Fibroblast of skin of right quadriceps (primary cell): ENCODE results near the gene BICC1.
"Not testable (repeated sequence)": the region's sequence is repeated elsewhere in the genome, so short reads cannot be mapped to it uniquely, and the experiment has no call there.

Experiments used
- DNase-seq: peaks from one replicate; pipeline ENCODE4 v3.0.0-alpha.2; 2013

Gene BICC1

DNA sequence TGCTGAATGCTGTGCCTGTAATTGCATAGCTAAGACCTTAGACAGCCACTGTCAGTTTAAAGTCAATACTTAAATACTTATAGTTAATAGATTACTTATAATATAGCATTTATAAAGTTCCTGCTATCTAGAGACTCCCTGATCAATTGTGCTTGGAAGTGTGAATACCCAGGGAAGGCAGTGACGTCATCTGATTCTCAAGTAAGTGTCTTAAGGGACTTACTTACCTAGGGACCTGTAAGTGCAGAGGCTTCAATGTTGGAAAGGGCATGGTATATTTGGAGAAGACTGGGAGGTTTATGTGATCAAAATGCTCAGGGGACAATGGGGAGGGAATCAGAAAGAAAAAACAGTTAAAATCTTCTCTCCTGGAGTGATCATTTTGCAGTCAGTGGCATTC lies 55.0 kb downstream of the BICC1 start:
- no peak for DNase-seq

DNA sequence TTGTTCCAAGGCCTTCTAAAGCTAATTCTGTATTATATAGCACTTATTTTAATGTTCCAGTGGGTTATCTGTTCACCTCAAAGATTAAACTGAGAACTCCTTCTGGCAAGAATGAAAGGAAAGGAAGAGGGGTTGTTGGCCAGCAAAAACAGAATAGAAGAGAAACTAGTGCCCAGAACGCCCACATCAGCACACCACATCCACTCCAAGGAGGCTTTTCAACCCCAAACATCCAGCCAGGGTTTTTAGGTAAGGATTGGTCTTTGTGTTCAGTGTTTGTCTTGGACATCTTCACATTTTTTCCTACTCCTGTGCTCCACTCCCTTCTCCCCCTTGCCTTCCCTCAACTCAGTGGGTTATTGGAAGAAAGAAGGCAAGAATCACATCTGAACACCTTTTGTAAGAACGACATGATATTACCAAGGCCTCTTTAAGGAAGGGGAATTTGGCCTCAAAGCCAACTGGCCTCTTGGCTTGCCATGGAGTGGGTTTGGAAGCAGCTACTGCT lies 55.8 kb downstream of the BICC1 start:
- no peak for DNase-seq

DNA sequence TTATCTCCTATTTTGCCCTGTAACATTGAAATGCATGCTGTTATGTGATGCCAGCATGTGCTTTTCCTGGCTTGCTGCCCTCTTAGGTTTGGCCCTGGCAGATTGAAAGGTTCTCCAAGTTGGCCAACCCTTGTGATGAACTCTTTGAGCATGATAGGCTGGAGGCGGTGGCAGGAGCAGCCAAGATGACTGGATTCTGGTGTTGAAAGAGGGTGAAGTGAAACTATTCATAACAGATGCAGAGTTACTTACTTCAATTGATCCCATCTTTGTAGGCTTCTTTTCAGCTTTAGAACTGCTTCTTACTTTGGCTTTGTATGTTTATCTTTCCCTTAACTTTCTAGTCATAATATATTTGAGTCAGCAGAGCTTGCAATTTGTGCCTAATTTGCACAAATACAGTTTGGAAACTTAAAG lies 57.6 kb downstream of the BICC1 start:
- peak; percentile 51 for DNase-seq

DNA sequence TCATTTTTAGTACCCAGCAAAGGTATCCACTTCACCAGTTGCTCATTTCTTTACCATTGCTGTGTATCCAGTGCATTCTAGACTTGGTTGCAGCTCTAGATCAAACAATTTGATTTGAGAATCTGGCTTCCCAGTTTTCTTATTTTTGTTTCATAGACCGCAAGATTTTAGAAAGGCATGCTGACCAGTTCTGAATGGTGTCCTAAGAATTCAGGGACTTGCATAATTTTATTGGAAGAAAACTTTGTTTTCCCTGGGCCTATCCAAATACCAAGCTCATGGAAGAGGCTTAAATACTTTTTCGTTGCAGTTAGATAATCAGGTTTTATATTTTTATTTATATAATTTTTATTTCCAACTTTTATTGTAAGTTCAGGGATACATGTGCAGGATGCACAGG lies 58.3 kb downstream of the BICC1 start:
- no peak for DNase-seq

DNA sequence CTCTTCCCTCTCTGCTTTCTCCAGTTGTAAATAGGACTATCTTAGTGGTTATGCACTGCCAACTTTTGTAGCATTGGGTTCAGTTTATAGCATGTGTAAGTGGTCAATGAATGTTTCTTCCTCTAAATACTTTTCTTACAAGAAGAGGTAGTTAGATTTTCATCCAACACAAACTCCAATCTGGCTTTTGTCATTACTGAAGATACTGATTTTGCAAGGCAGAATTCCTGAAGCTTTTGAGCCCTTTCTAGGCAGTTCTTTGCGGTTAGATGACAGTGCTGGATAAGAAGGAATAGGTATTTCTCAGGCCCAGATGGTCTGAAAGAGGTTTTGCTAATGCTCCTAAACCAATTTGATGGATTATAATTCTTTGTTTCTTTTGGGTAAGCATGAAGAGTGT lies 60.5 kb downstream of the BICC1 start:
- DNase-seq, result peak; percentile 39

DNA sequence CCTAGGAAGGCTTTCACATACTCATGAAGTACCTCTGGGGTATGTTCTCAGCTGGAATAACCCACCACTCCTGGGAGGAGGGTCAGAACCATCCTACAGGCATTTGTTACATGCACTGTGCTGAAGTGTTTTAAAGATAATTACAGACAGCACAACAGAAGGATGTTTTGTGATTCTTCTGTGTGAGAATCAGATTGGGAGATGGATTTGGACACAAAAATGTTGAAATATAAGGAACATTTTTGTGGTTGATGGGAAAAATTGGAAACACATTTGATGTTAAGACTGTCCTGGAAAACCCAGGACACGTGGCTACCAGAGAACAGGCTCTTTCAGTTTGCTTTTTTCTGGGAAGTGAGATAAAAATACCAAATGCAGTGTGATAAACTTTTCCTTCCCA lies 61.4 kb downstream of the BICC1 start:
- peak; percentile 89 for DNase-seq

DNA sequence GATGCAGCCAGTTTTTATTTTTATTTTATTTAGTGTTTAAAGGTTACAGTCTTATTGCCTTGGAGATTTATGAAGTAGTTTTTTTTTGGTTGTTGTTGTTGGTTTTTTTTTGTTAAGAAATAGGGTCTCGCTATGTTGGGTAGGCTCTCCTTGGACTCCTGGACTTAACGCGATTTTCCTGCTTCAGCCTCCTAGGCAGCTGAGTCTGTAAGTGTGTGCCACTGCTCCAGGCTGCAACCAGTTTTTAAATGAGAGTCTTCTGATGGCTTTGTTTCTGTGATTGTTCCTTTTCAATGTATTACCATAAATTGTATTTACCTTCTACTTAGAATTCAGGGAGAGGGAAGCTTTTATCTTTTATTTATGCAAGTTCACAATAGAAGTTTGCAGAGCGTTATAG lies 62.8 kb downstream of the BICC1 start:
- DNase-seq, result no peak

DNA sequence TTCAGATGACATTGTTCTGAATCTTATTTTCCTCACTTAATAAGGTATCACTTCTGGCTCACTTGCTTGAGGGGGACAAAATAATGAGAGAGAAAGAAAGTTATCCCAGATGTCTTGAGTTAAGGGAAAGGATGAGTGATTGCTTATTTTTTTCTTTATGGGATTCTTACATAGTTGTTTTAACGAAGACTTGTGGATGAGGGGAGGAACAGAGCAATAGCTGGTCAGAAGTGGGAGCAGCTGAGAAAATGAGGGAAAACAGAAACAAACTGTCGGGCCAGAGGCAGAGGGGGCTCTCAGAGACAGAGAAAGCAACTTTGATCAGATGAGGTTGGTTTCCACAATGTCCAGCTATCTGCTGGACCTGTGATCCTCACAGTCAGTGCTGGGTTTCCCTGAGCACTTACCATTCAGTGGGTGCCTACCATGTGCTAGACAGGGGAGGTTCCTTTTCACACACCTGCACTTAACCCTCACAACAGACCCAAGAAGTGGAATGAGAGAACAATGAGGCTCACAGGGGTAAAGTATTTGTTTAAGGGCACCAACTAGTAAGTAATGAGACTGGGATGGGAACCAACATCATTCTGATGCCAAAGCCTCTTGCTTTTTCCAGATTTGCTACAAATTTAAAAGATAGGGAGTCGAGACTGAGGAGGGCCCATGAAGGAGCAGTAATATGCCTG lies 64.2 kb downstream of the BICC1 start:
- peak; percentile 46 for DNase-seq

DNA sequence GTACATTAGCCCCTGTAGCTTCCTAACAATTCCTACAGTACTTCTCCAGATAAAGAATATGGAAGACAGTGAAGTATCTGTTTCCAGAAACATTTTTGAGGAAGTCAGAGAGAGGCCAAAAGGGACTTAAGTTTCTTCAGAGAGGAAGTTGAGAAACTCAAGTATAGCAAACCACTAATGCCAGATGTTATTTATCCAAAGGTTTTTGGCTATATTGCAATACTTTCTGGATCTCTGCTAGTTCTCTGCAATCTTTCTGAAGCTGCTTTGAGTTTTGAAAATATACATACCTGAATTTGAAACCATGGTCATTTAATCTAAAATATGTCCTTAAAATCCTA lies 64.7 kb downstream of the BICC1 start:
- DNase-seq, result peak; percentile 80

DNA sequence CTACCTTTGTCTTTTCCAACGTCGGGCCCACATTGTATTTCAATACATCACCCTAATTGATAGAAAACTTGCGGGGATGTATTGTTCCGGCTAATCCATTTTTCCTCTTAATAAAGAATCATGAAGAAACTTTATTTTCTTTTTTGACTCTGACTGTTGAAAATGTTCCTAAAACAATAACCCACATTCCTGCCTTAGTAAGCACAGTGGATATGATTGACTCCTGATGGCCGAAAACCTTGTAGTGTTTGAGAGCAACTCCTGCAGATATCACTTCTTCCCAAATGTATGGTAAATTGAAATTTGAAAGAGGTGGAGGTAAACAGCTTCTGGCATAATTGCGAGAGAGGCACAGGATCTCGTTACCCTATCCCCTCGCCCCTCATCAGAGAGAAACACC lies 65.7 kb downstream of the BICC1 start:
- no peak for DNase-seq

DNA sequence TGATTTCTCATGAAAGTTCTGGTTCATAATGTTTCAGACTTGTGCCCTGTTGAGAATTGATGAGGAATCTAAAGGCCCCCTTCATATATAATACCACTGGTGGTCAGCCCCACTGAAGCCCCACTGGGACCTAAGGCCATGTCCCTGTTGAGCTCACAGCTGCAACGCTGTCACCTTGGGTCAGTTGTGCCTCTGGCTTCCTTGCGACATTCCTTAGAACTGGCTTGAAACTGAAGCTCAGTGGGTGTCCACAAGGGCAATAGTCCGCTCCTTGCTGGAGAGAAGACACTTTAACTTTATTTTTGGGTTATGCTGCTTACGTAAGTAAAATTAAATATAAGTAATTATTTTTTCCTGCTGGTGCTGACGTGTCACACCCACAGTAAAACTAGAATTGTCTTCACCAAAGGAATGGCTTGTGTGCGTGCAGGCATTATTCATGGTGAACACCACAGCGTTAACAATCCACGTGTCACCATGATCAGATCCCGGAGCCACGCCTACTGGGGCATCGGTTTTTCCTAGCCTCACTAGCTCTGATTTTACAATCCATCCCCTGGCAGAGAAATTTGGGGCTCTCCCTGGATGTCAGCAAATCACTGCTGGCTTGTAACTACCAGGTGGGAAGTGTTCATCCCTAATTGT lies 66.5 kb downstream of the BICC1 start:
- no peak for DNase-seq

DNA sequence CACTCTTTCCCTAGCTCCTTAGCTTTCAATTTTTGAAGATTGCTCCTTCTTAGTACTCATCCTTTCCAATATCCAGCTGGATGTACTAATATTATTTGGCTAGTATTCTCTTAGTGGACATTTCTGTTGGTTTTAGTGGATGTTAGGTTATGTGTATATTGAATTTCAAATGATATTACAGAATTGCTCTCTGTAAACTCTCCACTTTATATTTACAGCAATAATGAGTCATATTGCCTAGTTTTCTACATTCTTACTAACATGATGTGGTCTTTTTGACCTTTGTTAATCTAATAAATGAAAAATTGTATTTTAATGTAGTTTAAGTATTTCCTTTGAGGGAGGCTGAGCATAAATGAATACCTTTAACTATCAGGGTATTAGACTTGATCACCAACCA lies 69.4 kb downstream of the BICC1 start:
- DNase-seq, result no peak

DNA sequence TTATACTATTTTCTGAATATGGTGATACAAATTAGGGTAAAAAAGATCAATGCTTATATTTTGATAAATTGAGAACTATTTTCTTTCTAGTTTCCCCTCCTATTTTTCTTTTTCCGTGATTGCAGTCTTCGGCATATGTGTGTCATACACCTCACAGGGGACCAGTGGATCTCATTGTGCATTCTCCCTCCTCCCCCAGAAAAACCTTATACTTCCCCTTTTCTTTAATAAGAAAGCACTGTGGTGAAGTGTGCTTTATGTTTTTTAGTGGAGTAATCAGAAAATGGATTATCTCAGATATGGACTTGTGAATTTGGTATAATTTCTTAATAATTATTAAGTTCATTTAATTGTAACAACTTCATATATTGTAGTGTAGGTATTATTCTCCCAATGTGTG lies 72.8 kb downstream of the BICC1 start:
- DNase-seq, result no peak

DNA sequence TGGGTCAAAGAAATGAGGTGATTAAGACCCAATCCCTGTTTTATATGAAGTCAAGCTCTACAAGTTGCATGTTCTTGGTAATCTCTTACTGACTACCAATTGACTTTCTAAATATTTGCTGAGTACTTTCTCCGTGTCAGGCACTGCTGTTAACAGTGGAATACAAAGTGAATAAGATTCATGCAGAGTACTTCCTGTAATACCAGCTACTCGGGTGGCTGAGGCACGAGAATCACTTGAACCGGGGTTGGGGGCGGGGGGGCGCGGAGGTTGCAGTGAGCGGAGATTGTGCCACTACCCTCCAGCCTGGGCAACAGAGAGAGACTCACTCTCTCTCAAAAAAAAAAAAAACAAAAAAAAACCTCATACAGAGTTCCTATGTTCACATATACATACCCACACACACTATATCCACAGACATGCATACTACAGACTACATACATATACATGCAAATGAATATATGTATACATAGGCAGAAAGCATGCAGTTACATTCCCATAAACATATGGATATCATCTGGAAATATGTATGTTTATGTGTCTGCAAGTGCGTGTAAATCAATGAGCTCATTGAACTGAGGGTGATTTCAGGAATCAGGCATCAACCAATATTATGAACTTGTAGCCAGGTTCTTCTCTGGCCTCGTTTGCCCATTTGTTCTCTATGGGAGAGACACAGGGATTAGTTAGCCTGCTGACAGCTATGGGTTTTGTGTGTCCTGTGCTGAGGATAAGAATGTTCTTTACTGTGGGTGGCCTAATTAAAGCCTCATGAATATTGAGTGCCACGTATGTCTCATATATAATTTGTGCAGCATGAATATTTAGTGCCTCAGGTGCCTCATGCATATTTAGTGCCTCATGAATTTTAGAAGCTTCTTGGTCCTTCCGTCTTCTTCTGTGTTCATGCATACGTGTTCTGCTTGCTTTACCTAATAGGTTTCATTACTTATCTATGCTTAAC lies 73.9 kb downstream of the BICC1 start:
- DNase-seq, result peak; percentile 32

DNA sequence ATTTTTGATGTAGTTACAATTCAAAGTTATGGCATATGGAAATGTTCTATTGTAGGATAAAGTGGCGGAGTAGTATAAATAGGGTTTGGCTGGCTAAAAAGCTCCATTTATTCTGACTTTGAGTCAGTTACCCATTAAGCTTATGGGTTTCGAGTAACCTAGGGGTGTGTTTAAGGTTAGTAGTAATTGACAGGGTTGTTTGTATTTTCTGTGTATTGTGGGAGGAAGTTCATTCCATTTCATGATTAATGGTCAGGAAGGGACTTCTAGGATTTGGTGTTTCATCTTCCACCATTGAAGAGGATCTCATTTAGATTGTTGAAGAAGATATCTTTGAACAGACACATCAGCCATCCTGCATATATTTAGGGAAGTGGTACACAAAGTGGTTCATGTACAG lies 75.0 kb downstream of the BICC1 start:
- no peak for DNase-seq

DNA sequence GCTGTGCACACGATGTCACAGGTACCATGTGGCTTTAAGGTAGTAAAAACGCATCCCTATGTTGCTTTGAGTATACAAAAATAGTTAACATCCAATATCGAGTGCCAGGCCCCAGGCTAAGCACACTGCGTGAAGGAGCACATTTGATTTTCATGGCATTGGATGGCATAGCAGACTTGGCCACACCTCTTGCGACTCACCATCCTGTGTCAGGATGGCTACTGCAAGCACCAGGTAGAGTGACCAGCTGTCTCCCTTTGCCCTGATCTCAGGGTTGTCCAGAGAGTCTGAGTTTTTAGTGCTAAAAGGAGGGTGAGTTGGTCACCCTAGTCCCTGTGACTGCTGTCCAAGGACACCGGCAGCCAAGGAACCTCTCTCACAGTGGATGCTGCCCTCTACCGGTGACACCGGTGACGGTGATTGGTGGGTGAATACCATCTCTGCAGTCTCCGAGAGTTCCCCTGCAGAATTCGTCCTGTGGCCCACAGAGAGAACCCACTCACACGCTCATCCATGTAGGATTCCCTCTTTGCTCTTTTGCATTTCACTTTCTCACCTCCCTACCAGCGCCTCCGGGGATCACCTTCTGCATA lies 76.1 kb downstream of the BICC1 start:
- no peak for DNase-seq

DNA sequence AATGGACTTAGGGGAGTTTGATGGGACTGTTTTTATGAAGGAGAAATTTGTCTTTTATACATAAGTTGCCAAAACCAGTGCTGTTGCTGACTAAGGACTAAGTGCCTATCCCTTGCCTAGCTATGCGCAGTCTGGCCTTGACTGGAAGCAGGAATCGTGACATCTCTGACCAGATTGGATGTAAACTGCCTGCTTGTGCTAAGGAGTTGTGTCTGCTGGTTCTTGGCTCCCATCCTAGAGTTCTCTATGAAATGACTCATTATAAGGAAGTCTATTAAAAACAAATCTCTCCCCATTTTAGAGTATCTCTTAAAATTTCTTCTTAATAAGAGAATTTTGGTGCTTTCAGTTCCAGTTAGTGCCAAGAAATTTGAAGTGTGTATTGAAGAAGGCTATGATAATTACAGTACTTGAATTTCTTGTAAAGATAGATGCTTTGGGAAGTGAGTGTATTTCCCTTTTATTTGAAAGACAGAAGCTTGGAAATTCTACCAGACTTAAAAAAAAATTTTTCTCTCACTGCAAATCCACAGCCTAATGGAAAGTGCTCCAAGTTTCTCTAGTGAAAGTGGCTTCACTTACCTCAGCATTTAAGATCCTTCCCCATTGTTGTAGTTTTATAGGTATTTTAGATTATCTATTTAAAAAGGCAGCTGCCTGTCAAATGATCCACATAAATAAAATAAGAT lies 77.6 kb downstream of the BICC1 start:
- DNase-seq, result peak; percentile 95

DNA sequence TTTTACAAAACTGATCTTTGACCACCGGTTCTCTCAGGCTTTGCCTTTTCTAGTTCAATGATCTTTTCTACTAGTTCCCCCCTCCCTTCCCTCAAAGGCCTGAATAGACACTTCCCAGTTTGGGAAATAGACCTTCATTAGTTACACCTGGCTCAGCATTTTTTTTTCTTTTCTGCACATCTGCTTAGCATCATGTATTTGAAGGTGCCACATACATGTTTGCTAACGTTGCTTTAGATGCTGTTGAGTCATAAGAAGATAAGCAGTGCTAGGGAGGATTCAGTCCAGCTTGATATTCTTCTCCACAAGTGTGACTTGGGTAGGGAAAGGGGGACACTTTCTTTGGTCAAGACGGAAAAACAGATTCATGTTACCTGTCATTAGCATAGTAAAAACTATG lies 78.3 kb downstream of the BICC1 start:
- DNase-seq, result no peak

DNA sequence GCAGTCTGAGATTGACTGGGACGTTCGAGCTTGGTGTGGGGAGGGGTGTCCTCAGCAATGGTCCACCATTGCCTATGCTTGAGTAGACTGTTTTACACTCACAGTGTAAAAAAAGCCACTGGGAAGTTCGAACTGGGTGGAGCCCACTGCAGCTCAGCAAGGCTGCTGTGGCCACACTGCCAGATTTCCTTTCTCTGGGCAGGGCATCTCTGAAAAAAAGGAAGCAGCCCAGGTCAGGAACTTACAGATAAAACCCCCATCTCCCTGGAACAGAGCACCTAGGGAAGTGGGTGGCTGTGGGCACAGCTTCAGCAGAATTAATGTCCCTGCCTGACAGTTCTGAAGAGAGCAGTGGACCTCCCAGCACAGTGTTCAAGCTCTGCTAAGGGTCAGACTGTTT lies 80.3 kb downstream of the BICC1 start:
- no peak for DNase-seq

DNA sequence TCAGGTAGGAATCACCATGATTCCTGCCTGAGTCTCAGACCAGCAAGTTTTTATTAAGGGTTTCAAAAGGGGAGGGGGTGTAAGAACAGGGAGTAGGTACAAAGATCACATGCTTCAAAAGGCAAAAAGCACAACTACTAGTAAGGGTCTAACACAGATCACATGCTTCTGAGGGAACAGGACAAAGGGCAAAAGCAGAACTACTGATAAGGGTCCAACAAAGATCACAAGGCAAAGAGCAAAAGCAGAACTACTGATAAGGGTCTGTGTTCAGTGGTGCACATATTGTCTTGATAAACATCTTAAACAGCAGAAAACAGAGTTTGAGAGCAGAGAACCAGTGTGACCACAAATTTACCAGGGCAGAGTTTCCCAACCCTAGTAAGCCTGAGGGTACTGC lies 84.5 kb downstream of the BICC1 start:
- not testable (repeated sequence) for DNase-seq

DNA sequence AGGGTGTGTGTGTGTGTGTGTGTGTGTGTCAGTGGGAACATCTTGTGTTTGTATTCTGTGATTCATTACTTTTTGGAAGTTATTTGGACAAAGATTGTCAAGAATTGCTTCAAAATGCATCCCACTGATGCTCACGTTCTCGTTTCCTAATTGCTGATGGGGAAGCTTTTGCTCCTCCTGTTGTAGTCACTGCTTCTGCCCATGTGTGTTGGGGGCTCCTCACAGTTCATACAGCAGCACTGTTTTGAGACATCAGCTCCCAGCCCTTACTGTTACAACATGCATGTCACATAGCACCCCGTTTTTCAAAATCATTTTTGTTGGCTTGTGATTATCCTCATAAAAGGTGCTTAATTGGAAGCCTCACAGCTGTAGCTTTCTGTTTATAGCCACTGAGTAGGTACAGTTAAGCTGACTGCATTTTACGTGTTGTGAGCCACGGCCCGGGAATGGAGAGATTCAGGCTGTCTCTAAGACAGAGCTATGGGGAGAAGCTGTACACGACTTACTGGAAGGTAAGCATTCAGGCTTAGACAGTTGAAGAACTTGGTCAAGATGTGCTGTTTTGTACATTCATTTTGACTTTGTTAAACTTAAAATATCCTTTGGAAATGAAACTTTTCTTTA lies 87.4 kb downstream of the BICC1 start:
- no peak for DNase-seq

DNA sequence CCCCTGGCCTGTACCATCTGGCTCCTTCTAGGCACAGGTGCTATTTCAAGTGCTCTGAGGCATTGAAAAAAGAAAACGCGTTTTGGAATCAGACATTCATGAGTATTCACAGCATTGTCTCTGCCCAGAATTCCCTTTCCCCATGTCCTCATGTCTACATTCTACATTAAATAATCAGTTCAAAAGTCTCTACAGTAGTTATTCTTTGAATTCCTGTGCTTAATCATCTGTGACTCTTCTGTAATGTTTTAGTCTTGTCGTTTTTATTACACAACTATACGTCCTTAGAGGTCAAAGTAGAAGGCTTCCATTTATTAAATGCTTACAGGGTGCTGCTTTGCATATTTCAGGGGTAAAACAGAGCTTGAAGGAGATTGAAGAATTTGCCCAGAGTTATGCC lies 95.7 kb downstream of the BICC1 start:
- DNase-seq, result peak; percentile 48
